Measurements from ENCODE around the gene JMJD1C. TPM values are rescaled to one million over a fixed set of nuclear protein-coding genes. Genes with fewer than 3 reads are reported as not detected.

The JMJD1C gene
- total RNA-seq, 4 donors from 2014 or later, result 92.0 to 153 (median 124) TPM

- Histone ChIP-seq H3K27ac (peak overlapping the region in 1 of 4 donors; percentile 29), H3K4me1 (peaks cover 0 to 20% (median 0%) of the 10 kb centered on the region in 4 donors), H3K36me3 (no peaks in the 10 kb centered on the region), H3K4me3 (no peak overlapping the region), H3K9me3 (no peaks in the 10 kb centered on the region), H3K27me3 (no peaks in the 10 kb centered on the region)
- TF ChIP-seq CTCF (IDR thresholded peaks at IDR 0.05) (no peak), POLR2A (IDR thresholded peaks at IDR 0.05) (no peak)
- no peak for DNase-seq
These were observed 34.8 kb downstream of the JMJD1C start for GRCh38 chr10:63430999-63431356.

- Histone ChIP-seq H3K4me1 (peaks cover 0 to 20% (median 0%) of the 10 kb centered on the region in 4 donors), H3K27me3 (no peaks in the 10 kb centered on the region), H3K9me3 (no peaks in the 10 kb centered on the region), H3K4me3 (no peak overlapping the region), H3K36me3 (no peaks in the 10 kb centered on the region), H3K27ac (peak overlapping the region in 1 of 4 donors; percentile 29)
- no peak for DNase-seq
- no peak for TF ChIP-seq POLR2A (IDR thresholded peaks at IDR 0.05)
- no peak for TF ChIP-seq CTCF (IDR thresholded peaks at IDR 0.05)
These were observed 35.4 kb downstream of the JMJD1C start for GRCh38 chr10:63430091-63430998.

- no peak for TF ChIP-seq POLR2A (IDR thresholded peaks at IDR 0.05)
- no peak for TF ChIP-seq CTCF (IDR thresholded peaks at IDR 0.05)
- Histone ChIP-seq H3K4me1 (peaks cover 0 to 16% (median 0%) of the 10 kb centered on the region in 4 donors), H3K27me3 (no peaks in the 10 kb centered on the region), H3K9me3 (no peaks in the 10 kb centered on the region), H3K36me3 (no peaks in the 10 kb centered on the region), H3K4me3 (no peak overlapping the region), H3K27ac (no peak overlapping the region)
- DNase-seq, result no peak
These were observed 36.5 kb downstream of the JMJD1C start for GRCh38 chr10:63429281-63429680.

GRCh38 chr10:63427013-63427412, 38.8 kb downstream of the JMJD1C start:
- Histone ChIP-seq H3K4me3 (no peak overlapping the region), H3K9me3 (no peaks in the 10 kb centered on the region), H3K4me1 (peaks cover 0 to 11% (median 0%) of the 10 kb centered on the region in 4 donors), H3K27me3 (no peaks in the 10 kb centered on the region), H3K36me3 (no peaks in the 10 kb centered on the region), H3K27ac (no peak overlapping the region)
- no peak for TF ChIP-seq POLR2A (IDR thresholded peaks at IDR 0.05)
- TF ChIP-seq CTCF (IDR thresholded peaks at IDR 0.05), result no peak
- no peak for DNase-seq

- Histone ChIP-seq H3K27ac (no peak overlapping the region), H3K36me3 (no peaks in the 10 kb centered on the region), H3K9me3 (no peaks in the 10 kb centered on the region), H3K27me3 (no peaks in the 10 kb centered on the region), H3K4me3 (no peak overlapping the region), H3K4me1 (peaks cover 0 to 5% (median 0%) of the 10 kb centered on the region in 4 donors)
- TF ChIP-seq POLR2A (IDR thresholded peaks at IDR 0.05) (no peak), CTCF (IDR thresholded peaks at IDR 0.05) (no peak)
- no peak for DNase-seq
These were observed 40.3 kb downstream of the JMJD1C start for GRCh38 chr10:63425512-63425911.
